SK-N-SH (cell line): ENCODE results near the gene PSME1. TPM values are rescaled to one million over a fixed set of nuclear protein-coding genes. Genes with fewer than 3 reads are reported as not detected.
A peak's percentile ranks its signal among the peaks of the same experiment; 100 is the strongest.

ENCODE experiments used
- CTCF ChIA-PET: fragments of 300-600, 350-600 bp; formaldehyde crosslinking; extraction: SDS; loops from one replicate; lab custom pipeline; 2021; lab: Yijun Ruan, JAX
- POLR2A ChIA-PET: fragments of 350-600 bp; sonication (Branson Sonifier 250); formaldehyde crosslinking; extraction: SDS; loops from one replicate; lab custom pipeline; 2020; ENCODE audit warnings: antibody characterized with exemption, inconsistent platforms; lab: Yijun Ruan, JAX
- DNase-seq: peaks from one replicate; pipeline ENCODE4 v3.0.0; 2012
- H2AFZ ChIP-seq: fragments of 200-600 bp; sonication (generic); 2 replicates; pipeline ENCODE4 v1.8.1; 2016; ENCODE audit warnings: antibody characterized with exemption, mild to moderate bottlenecking, low read depth
- H3F3A ChIP-seq: fragments of 200-600 bp; sonication (generic); replicated peaks from 2 replicates; pipeline ENCODE3; 2016; ENCODE audit warnings: antibody characterized with exemption, mild to moderate bottlenecking; ENCODE audit not compliant: insufficient read depth
- H3K27ac ChIP-seq, 2 experiments: fragments of 200-500 bp in 1 of 2; fragments of 200-600 bp in 1 of 2; sonication (Bioruptor generic) in 1 of 2; sonication (generic), shearing (Covaris generic) in 1 of 2; 2 replicates each; pipeline versions ENCODE4 v1.5.1 to v1.6.1; 2014 to 2016; ENCODE audit warnings: low read depth in 2 of 2, inconsistent platforms in 1 of 2, low read length in 1 of 2, mild to moderate bottlenecking in 1 of 2, mixed read lengths in 1 of 2
- H3K27me3 ChIP-seq: fragments of 200-600 bp; sonication (generic), shearing (Covaris generic); 2 replicates; pipeline ENCODE4 v1.6.1; 2016; ENCODE audit warnings: mixed run types; ENCODE audit not compliant: insufficient read depth
- H3K36me3 ChIP-seq, 2 experiments: fragments of 200-500 bp in 1 of 2; fragments of 200-600 bp in 1 of 2; sonication (Bioruptor generic) in 1 of 2; sonication (generic) in 1 of 2; replicated peaks in 1 of 2; 2 replicates each; pipeline versions ENCODE3 to v1.5.1; 2014 to 2016; ENCODE audit warnings: low read length in 1 of 2, mild to moderate bottlenecking in 1 of 2; ENCODE audit not compliant: insufficient read depth in 2 of 2, control insufficient read depth in 1 of 2
- H3K4me1 ChIP-seq, 2 experiments: fragments of 200-500 bp in 1 of 2; fragments of 200-600 bp in 1 of 2; sonication (Bioruptor generic) in 1 of 2; sonication (generic), shearing (Covaris generic) in 1 of 2; 2 replicates each; pipeline versions ENCODE4 v1.5.1 to v1.6.1; 2014 to 2016; ENCODE audit warnings: low read depth in 1 of 2, low read length in 1 of 2, mixed run types in 1 of 2; ENCODE audit not compliant: insufficient read depth in 2 of 2, control insufficient read depth in 1 of 2
- H3K4me2 ChIP-seq: fragments of 200-600 bp; sonication (generic), shearing (Covaris generic); 2 replicates; pipeline ENCODE4 v1.6.1; 2017; ENCODE audit warnings: mixed run types
- H3K4me3 ChIP-seq, 2 experiments: fragments of 200-500 bp in 1 of 2; fragments of 200-600 bp in 1 of 2; sonication (Bioruptor generic) in 1 of 2; sonication (generic), shearing (Covaris generic) in 1 of 2; 2 replicates each; pipeline versions ENCODE4 v1.5.1 to v1.8.1; 2014 to 2016; ENCODE audit warnings: low read depth in 2 of 2, inconsistent platforms in 1 of 2, low read length in 1 of 2, mild to moderate bottlenecking in 1 of 2, mixed read lengths in 1 of 2, moderate library complexity in 1 of 2
- H3K79me2 ChIP-seq: fragments of 200-600 bp; sonication (generic); 2 replicates; pipeline ENCODE4 v1.8.1; 2017; ENCODE audit warnings: mild to moderate bottlenecking; ENCODE audit not compliant: insufficient read depth
- H3K9ac ChIP-seq: fragments of 200-600 bp; sonication (generic); 2 replicates; pipeline ENCODE4 v1.6.1; 2017; ENCODE audit warnings: mixed run types
- H3K9me2 ChIP-seq: fragments of 200-600 bp; sonication (generic); 2 replicates; pipeline ENCODE4 v1.6.1; 2017; ENCODE audit warnings: mixed run types
- H3K9me3 ChIP-seq: fragments of 200-600 bp; sonication (generic); 2 replicates; pipeline ENCODE4 v1.6.1; 2017; ENCODE audit warnings: mixed run types, mild to moderate bottlenecking, moderate library complexity
- H4K20me1 ChIP-seq: fragments of 200-600 bp; sonication (generic); 2 replicates; pipeline ENCODE4 v1.6.1; 2017; ENCODE audit warnings: mild to moderate bottlenecking, mixed run types; ENCODE audit not compliant: insufficient read depth
- CTCF ChIP-seq: fragments of 200-600 bp; sonication (generic); IDR thresholded peaks from 2 replicates; pipeline ENCODE4 v1.6.1; 2017; ENCODE audit warnings: antibody characterized with exemption, mild to moderate bottlenecking, moderate library complexity
- ELF1 ChIP-seq: IDR thresholded peaks from 2 replicates; pipeline ENCODE4 v1.4.0; 2012
- FOXJ3 ChIP-seq: sonication (generic); formaldehyde crosslinking; IDR thresholded peaks from 2 replicates; pipeline ENCODE4 v1.5.1; 2020; ENCODE audit warnings: mild to moderate bottlenecking, missing genetic modification reagents
- FOXM1 ChIP-seq: IDR thresholded peaks from 2 replicates; pipeline ENCODE4 v1.4.0; 2012; ENCODE audit warnings: low read depth, mild to moderate bottlenecking
- GABPA ChIP-seq: IDR thresholded peaks from 2 replicates; pipeline ENCODE4 v1.4.0; 2012; ENCODE audit warnings: low read depth, mild to moderate bottlenecking
- GATA2 ChIP-seq: sonication (generic); formaldehyde crosslinking; IDR thresholded peaks from 2 replicates; pipeline ENCODE4 v1.5.0; 2020; ENCODE audit warnings: mild to moderate bottlenecking, missing genetic modification reagents
- MXI1 ChIP-seq: IDR thresholded peaks from 2 replicates; pipeline ENCODE4 v1.6.1; 2012; ENCODE audit warnings: mild to moderate bottlenecking, low read depth, low read length, improper control_type of control experiment
- POLR2AphosphoS5 ChIP-seq: IDR thresholded peaks from 2 replicates; pipeline ENCODE4 v1.6.1; 2012; ENCODE audit warnings: low read depth, low read length
- RFX5 ChIP-seq: IDR thresholded peaks from 2 replicates; pipeline ENCODE4 v1.6.1; 2012; ENCODE audit warnings: mild to moderate bottlenecking, improper control_type of control experiment, low read length
- SIN3A ChIP-seq: IDR thresholded peaks from 2 replicates; pipeline ENCODE4 v1.6.1; 2012; ENCODE audit warnings: low read depth, mild to moderate bottlenecking, low read length, moderate library complexity, borderline replicate concordance
- SMC3 ChIP-seq: IDR thresholded peaks from 2 replicates; pipeline ENCODE4 v1.6.1; 2012; ENCODE audit warnings: low read depth, low read length, improper control_type of control experiment
- TAF1 ChIP-seq: IDR thresholded peaks from 2 replicates; pipeline ENCODE4 v1.6.1; 2012; ENCODE audit warnings: low read depth, mild to moderate bottlenecking, low read length, moderate library complexity, borderline replicate concordance
- TCF12 ChIP-seq: IDR thresholded peaks from 2 replicates; pipeline ENCODE4 v1.4.0; 2012
- YY1 ChIP-seq: IDR thresholded peaks from 2 replicates; pipeline ENCODE4 v1.4.0; 2012; ENCODE audit warnings: low read depth, mild to moderate bottlenecking
- WGBS: methylation state at CpG from one replicate; pipeline ENCODE4 v1.1.6; 2017; ENCODE audit warnings: low lambda C conversion rate; 5-methylcytosine and 5-hydroxymethylcytosine counted together
- polyA plus RNA-seq, 3 experiments: library from polyadenylated mRNA; depleted of rRNA; stranded (reverse); fragments of >200 nt; gene quantifications; 2 replicates each; pipeline ENCODE4 v1.2.3, GENCODE V29; 2012
- TF ChIP-seq, protein P1 (sequence below): IDR thresholded peaks from 2 replicates; pipeline ENCODE4 v1.4.0; 2012; ENCODE audit warnings: low read depth, borderline replicate concordance
- TF ChIP-seq, protein P2 (sequence below): IDR thresholded peaks from 2 replicates; pipeline ENCODE4 v1.4.0; 2012; ENCODE audit warnings: low read depth, borderline replicate concordance
- TF ChIP-seq, protein P3 (sequence below): IDR thresholded peaks from 2 replicates; pipeline ENCODE4; 2012

The PSME1 gene
- polyA plus RNA-seq, 1 of the 3 experiments (the other 2 are of a cell fraction), result 287 TPM

GRCh38 chr14:24178399-24179178 is 42.6 kb downstream of the PSME1 start:
- Histone ChIP-seq H4K20me1 (no peaks in the 10 kb centered on the region), H3K4me2 (no peak overlapping the region), H2AFZ (no peak overlapping the region), H3K9me2 (no peaks in the 10 kb centered on the region), H3K27ac (no peak overlapping the region), H3K4me1 (peaks cover 0 to 12% of the 10 kb centered on the region in 2 experiments; a peak in 2 of 4 replicates), H3K9me3 (no peaks in the 10 kb centered on the region), H3K27me3 (no peaks in the 10 kb centered on the region), H3K79me2 (no peaks in the 10 kb centered on the region), H3K9ac (no peak overlapping the region), H3K4me3 (no peak overlapping the region), H3K36me3 (peaks cover 4 to 66% of the 10 kb centered on the region in 2 experiments), H3F3A (peaks cover 11% of the 10 kb centered on the region)
- POLR2A ChIA-PET, result interaction anchor here (1.1 to 3.3 kb wide), 3 partner anchors 10 to 18 kb away, joined by 7 to 14 read pairs (median 10); partner anchors contain the start of genes IPO4, IRF9 and TM9SF1
- WGBS, result 92% methylated on average over 10 of the region's 12 CpGs
- CTCF ChIA-PET, result interaction anchor here (1.7 to 2.0 kb wide), 2 partner anchors 17 to 70 kb away, joined by 5 to 11 read pairs; partner anchors contain the start of gene IRF9
- DNase-seq, result no peak
- TF ChIP-seq POLR2AphosphoS5 (0 out of 2 replicates have a peak, but pooled peaks have one; percentile 6), TAF1 (no peak), SIN3A (no peak)
- TF ChIP-seq, protein P1, sequence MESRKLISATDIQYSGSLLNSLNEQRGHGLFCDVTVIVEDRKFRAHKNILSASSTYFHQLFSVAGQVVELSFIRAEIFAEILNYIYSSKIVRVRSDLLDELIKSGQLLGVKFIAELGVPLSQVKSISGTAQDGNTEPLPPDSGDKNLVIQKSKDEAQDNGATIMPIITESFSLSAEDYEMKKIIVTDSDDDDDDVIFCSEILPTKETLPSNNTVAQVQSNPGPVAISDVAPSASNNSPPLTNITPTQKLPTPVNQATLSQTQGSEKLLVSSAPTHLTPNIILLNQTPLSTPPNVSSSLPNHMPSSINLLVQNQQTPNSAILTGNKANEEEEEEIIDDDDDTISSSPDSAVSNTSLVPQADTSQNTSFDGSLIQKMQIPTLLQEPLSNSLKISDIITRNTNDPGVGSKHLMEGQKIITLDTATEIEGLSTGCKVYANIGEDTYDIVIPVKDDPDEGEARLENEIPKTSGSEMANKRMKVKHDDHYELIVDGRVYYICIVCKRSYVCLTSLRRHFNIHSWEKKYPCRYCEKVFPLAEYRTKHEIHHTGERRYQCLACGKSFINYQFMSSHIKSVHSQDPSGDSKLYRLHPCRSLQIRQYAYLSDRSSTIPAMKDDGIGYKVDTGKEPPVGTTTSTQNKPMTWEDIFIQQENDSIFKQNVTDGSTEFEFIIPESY, result no peak

DNA sequence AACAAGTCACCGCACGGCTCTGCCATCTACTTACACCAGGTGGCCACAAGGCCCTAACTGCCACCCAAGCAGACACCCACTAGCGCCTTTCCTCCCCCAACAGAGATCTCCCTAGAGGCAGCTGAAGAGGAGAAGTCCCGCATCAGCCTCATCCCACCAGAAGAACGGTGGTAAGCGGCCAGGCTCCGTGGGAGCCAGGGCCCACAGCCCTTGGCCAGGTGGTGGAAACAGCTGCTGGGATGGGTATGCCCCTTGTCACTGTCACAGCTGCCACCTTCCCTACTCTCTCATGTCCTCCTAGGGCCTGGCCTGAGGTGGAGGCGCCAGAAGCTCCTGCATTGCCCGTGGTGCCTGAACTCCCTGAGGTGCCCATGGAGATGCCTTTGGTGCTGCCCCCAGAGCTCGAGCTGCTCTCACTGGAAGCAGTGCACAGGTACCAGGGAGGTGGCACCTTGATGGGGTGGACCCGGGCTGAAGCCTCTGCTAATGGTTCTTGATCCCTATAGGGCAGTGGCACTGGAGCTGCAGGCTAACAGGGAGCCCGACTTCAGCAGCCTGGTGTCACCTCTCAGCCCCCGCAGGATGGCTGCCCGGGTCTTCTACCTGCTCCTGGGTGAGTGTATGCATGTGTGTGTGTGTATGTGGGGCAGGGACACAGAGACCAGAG is 43.4 kb downstream of the PSME1 start:
- Histone ChIP-seq H3K4me2 (no peak overlapping the region), H3K9me2 (no peaks in the 10 kb centered on the region), H3F3A (peaks cover 11% of the 10 kb centered on the region), H4K20me1 (no peaks in the 10 kb centered on the region), H3K9me3 (no peaks in the 10 kb centered on the region), H3K27ac (peak overlapping the region in 1 of 2 experiments; percentile 8; a peak in 1 of 4 replicates), H3K27me3 (no peaks in the 10 kb centered on the region), H3K4me3 (no peak overlapping the region), H3K79me2 (no peaks in the 10 kb centered on the region), H3K9ac (no peak overlapping the region), H3K36me3 (peaks cover 8 to 75% of the 10 kb centered on the region in 2 experiments), H3K4me1 (peaks cover 0 to 12% of the 10 kb centered on the region in 2 experiments; a peak in 2 of 4 replicates), H2AFZ (no peak overlapping the region)
- POLR2A ChIA-PET, result interaction anchor here (1.1 to 3.3 kb wide), 4 partner anchors 9 to 19 kb away, joined by 5 to 14 read pairs (median 8); partner anchors contain the start of genes IPO4, IRF9 and TM9SF1
- no peak for DNase-seq
- 94% methylated on average over 6 of the region's 14 CpGs for WGBS
- TF ChIP-seq POLR2AphosphoS5 (no peak), SMC3 (no peak), YY1 (no peak), TAF1 (no peak), CTCF (no peak), FOXJ3 (CRISPR knock-in tag) (no peak), MXI1 (no peak), GABPA (no peak), GATA2 (CRISPR knock-in tag) (no peak), FOXM1 (no peak), ELF1 (no peak), TCF12 (no peak), RFX5 (no peak)
- TF ChIP-seq, protein P2, sequence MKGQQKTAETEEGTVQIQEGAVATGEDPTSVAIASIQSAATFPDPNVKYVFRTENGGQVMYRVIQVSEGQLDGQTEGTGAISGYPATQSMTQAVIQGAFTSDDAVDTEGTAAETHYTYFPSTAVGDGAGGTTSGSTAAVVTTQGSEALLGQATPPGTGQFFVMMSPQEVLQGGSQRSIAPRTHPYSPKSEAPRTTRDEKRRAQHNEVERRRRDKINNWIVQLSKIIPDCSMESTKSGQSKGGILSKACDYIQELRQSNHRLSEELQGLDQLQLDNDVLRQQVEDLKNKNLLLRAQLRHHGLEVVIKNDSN, result no peak
- TF ChIP-seq, protein P3, sequence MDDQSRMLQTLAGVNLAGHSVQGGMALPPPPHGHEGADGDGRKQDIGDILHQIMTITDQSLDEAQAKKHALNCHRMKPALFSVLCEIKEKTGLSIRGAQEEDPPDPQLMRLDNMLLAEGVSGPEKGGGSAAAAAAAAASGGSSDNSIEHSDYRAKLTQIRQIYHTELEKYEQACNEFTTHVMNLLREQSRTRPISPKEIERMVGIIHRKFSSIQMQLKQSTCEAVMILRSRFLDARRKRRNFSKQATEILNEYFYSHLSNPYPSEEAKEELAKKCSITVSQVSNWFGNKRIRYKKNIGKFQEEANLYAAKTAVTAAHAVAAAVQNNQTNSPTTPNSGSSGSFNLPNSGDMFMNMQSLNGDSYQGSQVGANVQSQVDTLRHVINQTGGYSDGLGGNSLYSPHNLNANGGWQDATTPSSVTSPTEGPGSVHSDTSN, result no peak
- CTCF ChIA-PET, result interaction anchor here (1.7 to 2.4 kb wide), 3 partner anchors 18 to 71 kb away, joined by 5 to 11 read pairs (median 11); partner anchors contain the start of gene IRF9
